OCI-LY1 (cell line): ENCODE results near the gene FXYD6.

Source experiments
- H2AFZ ChIP-seq: fragments of 200-600 bp; sonication (generic), shearing (Covaris generic); 2 replicates; pipeline ENCODE4 v1.6.0; 2014; ENCODE audit warnings: antibody characterized with exemption, mild to moderate bottlenecking, low read length
- H3F3A ChIP-seq: fragments of 200-600 bp; sonication (generic), shearing (Covaris generic); 2 replicates; pipeline ENCODE4 v1.6.0; 2014; ENCODE audit warnings: mild to moderate bottlenecking, antibody characterized with exemption, low read length, moderate library complexity; ENCODE audit not compliant: insufficient read depth
- H3K27ac ChIP-seq: fragments of 200-600 bp; sonication (generic); 2 replicates; pipeline ENCODE4 v1.5.1; 2014; ENCODE audit warnings: low read length, mixed run types, mild to moderate bottlenecking, low read depth; ENCODE audit not compliant: poor library complexity, severe bottlenecking
- H3K27me3 ChIP-seq: fragments of 200-600 bp; sonication (generic); 2 replicates; pipeline ENCODE4 v1.6.0; 2014; ENCODE audit warnings: antibody characterized with exemption, mild to moderate bottlenecking, low read length, moderate library complexity; ENCODE audit not compliant: insufficient read depth
- H3K36me3 ChIP-seq: fragments of 200-600 bp; sonication (generic); 2 replicates; pipeline ENCODE4 v1.6.1; 2014; ENCODE audit warnings: mild to moderate bottlenecking, antibody characterized with exemption, low read length, moderate library complexity, mixed read lengths; ENCODE audit not compliant: insufficient read depth
- H3K4me1 ChIP-seq: fragments of 200-600 bp; sonication (generic); 2 replicates; pipeline ENCODE4 v1.5.1; 2014; ENCODE audit warnings: mild to moderate bottlenecking, low read length, moderate library complexity; ENCODE audit not compliant: insufficient read depth, severe bottlenecking
- H3K4me2 ChIP-seq: fragments of 200-600 bp; sonication (generic), shearing (Covaris generic); 2 replicates; pipeline ENCODE4 v1.6.1; 2014; ENCODE audit warnings: low read length
- H3K4me3 ChIP-seq: fragments of 200-600 bp; sonication (generic); 2 replicates; pipeline ENCODE4 v1.5.1; 2014; ENCODE audit warnings: low read length, low read depth, mild to moderate bottlenecking, mixed read lengths; ENCODE audit not compliant: poor library complexity, severe bottlenecking
- H3K79me2 ChIP-seq: fragments of 200-600 bp; shearing (Covaris generic); 2 replicates; pipeline ENCODE4 v1.6.1; 2016; ENCODE audit warnings: mixed run types, low read length, mixed read lengths; ENCODE audit not compliant: insufficient read depth
- H3K9ac ChIP-seq: fragments of 200-600 bp; sonication (generic), shearing (Covaris generic); 2 replicates; pipeline ENCODE4 v1.6.1; 2014; ENCODE audit warnings: mild to moderate bottlenecking, low read length, mixed read lengths
- H3K9me2 ChIP-seq: fragments of 200-600 bp; sonication (generic), shearing (Covaris generic); 2 replicates; pipeline ENCODE4 v1.6.1; 2014; ENCODE audit warnings: low read depth, mild to moderate bottlenecking, low read length, mixed read lengths
- H3K9me3 ChIP-seq: fragments of 200-600 bp; shearing (Covaris generic); 2 replicates; pipeline ENCODE4 v1.6.1; 2014; ENCODE audit warnings: low read length, mixed read lengths
- H4K20me1 ChIP-seq: fragments of 200-600 bp; sonication (generic), shearing (Covaris generic); 2 replicates; pipeline ENCODE4 v1.6.0; 2016; ENCODE audit warnings: mild to moderate bottlenecking, low read length; ENCODE audit not compliant: insufficient read depth
- CTCF ChIP-seq: fragments of 200-600 bp; sonication (generic), shearing (Covaris generic); IDR thresholded peaks from 2 replicates; pipeline ENCODE4 v1.5.1; 2017; ENCODE audit warnings: mild to moderate bottlenecking, antibody characterized with exemption, low read length, moderate library complexity, mixed read lengths
- EZH2 ChIP-seq: fragments of 200-600 bp; sonication (generic), shearing (Covaris generic); IDR thresholded peaks from 2 replicates; pipeline ENCODE4 v1.8.0; 2017; ENCODE audit warnings: borderline replicate concordance, mixed run types, mild to moderate bottlenecking, antibody characterized with exemption, low read length, moderate library complexity, mixed read lengths

The FXYD6 gene

GRCh38 chr11:117790279-117790678 is 86.2 kb downstream of the FXYD6 start:
- TF ChIP-seq EZH2 (no peak), CTCF (no peak)

GRCh38 chr11:117789241-117789640 is 87.2 kb downstream of the FXYD6 start:
- no peaks in the 10 kb centered on the region for H3K9me3 ChIP-seq
- no peaks in the 10 kb centered on the region for H3K36me3 ChIP-seq
- no peak for TF ChIP-seq CTCF
- TF ChIP-seq EZH2: no peak
- no peak overlapping the region for H3K27ac ChIP-seq
- H4K20me1 ChIP-seq: no peaks in the 10 kb centered on the region
- H3K79me2 ChIP-seq: no peaks in the 10 kb centered on the region
- H3K4me2 ChIP-seq: no peak overlapping the region
- no peaks in the 10 kb centered on the region for H3K9me2 ChIP-seq
- H3K4me1 ChIP-seq: no peaks in the 10 kb centered on the region
- no peak overlapping the region for H3K4me3 ChIP-seq
- no peaks in the 10 kb centered on the region for H3F3A ChIP-seq
- H3K27me3 ChIP-seq: no peaks in the 10 kb centered on the region
- no peak overlapping the region for H3K9ac ChIP-seq
- H2AFZ ChIP-seq: no peak overlapping the region

More at GRCh38 chr11:117790279-117790678, 86.2 kb downstream of the FXYD6 start:
- no peaks in the 10 kb centered on the region for H3K9me3 ChIP-seq
- H4K20me1 ChIP-seq: no peaks in the 10 kb centered on the region
- H3K9me2 ChIP-seq: no peaks in the 10 kb centered on the region
- H3K4me3 ChIP-seq: no peak overlapping the region
- H3K4me2 ChIP-seq: no peak overlapping the region
- H3K9ac ChIP-seq: no peak overlapping the region
- no peak overlapping the region for H2AFZ ChIP-seq
- H3F3A ChIP-seq: no peaks in the 10 kb centered on the region
- H3K27me3 ChIP-seq: no peaks in the 10 kb centered on the region
- no peaks in the 10 kb centered on the region for H3K4me1 ChIP-seq
- no peaks in the 10 kb centered on the region for H3K36me3 ChIP-seq
- H3K79me2 ChIP-seq: no peaks in the 10 kb centered on the region
- H3K27ac ChIP-seq: no peak overlapping the region
